ENCODE results near the gene CLEC20A. TPM values are rescaled to one million over a fixed set of nuclear protein-coding genes. Genes with fewer than 3 reads are reported as not detected.

CLEC20A gene
- total RNA-seq, 3 donors from 2014 or later = not detected

DNA sequence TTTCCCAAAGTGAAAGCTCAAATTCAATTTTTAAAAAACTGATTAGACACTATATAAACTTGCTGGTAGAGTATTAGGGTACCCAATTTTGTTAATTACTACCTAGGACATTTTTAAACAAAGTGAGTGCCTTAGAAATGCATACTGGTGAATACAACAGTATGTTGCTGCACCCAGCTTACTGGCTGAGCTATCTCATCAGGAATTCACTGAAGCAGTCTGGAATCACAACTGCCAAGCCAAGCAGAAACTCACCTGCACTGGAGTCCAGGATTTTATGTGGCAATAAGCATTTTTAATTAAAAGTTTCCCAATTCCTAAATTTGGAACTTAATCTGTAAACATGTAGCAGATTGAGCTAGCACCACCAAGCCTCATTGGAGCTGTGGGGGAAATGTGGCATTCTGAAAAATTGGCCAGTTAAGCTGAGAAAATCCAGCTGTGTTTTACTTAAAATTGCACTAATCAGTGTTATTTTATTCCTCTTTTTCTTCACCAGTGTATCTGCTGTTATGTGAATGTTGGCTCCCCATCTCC is 61.8 kb downstream of the CLEC20A start:
- TF ChIP-seq POLR2A (IDR thresholded peaks at IDR 0.05) (no peak), POLR2AphosphoS5 (IDR thresholded peaks at IDR 0.05) (no peak)
- TF ChIP-seq, protein P1, sequence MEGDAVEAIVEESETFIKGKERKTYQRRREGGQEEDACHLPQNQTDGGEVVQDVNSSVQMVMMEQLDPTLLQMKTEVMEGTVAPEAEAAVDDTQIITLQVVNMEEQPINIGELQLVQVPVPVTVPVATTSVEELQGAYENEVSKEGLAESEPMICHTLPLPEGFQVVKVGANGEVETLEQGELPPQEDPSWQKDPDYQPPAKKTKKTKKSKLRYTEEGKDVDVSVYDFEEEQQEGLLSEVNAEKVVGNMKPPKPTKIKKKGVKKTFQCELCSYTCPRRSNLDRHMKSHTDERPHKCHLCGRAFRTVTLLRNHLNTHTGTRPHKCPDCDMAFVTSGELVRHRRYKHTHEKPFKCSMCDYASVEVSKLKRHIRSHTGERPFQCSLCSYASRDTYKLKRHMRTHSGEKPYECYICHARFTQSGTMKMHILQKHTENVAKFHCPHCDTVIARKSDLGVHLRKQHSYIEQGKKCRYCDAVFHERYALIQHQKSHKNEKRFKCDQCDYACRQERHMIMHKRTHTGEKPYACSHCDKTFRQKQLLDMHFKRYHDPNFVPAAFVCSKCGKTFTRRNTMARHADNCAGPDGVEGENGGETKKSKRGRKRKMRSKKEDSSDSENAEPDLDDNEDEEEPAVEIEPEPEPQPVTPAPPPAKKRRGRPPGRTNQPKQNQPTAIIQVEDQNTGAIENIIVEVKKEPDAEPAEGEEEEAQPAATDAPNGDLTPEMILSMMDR (IDR thresholded peaks at IDR 0.05) = no peak
- intact Hi-C loops (cut with DNase I; ENCODE audit: low total_unique reads) = no loop called here

DNA sequence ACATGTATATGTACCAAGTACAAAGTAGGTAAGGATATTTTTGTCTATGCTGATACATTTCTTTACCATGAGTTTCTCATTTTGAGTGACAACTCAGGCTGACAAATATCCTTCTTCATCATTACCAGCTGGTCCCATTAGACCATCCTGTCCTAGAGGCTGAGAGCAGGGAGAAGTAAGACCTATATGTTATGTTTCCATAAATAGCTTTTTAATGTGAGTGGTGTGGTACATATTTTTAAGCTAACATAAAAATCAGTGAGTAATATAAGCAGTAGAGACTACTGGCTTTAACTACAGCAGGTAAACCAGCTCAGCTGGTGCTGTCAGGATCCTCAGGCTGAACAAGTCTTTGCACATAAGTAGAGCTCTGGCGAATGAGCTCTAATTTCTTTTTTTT is 62.4 kb downstream of the CLEC20A start:
- Histone ChIP-seq H3K27ac (no peak overlapping the region), H3K36me3 (no peaks in the 10 kb centered on the region), H3K27me3 (no peaks in the 10 kb centered on the region), H3K9me3 (no peaks in the 10 kb centered on the region), H3K4me3 (no peak overlapping the region), H3K4me1 (no peaks in the 10 kb centered on the region)
- TF ChIP-seq POLR2A (IDR thresholded peaks at IDR 0.05) (no peak), POLR2AphosphoS5 (IDR thresholded peaks at IDR 0.05) (no peak)
- TF ChIP-seq, protein P1 (IDR thresholded peaks at IDR 0.05) = no peak
- no peak for DNase-seq (ENCODE audit: low spot score in 2 of 2)
- intact Hi-C loops (cut with DNase I; ENCODE audit: low total_unique reads) = no loop called here

More for the DNA sequence above, 61.8 kb downstream of the CLEC20A start:
- DNase-seq (ENCODE audit: low spot score in 2 of 2) = no peak
- Histone ChIP-seq H3K36me3 (no peaks in the 10 kb centered on the region), H3K4me3 (no peak overlapping the region), H3K4me1 (no peaks in the 10 kb centered on the region), H3K9me3 (no peaks in the 10 kb centered on the region), H3K27ac (no peak overlapping the region), H3K27me3 (no peaks in the 10 kb centered on the region)

Other genes starting within 250 kb of the CLEC20A start
- not detected for gene TEX35, start 16.1 kb upstream of the CLEC20A start, total RNA-seq
- gene RALGPS2, start 228.3 kb upstream of the CLEC20A start, total RNA-seq = 10 to 100 TPM in 2 of 3 donors, 1 to 10 TPM in 1; 4.8 to 45.2 (median 43.3) TPM